ENCODE results near the gene DNPH1.

DNPH1 gene

GRCh38 chr6:43176423-43176786, 52.9 kb downstream of the DNPH1 start:
- TF ChIP-seq FOXM1 (IDR thresholded peaks at IDR 0.05; ENCODE audit: borderline replicate concordance, low read depth), result no peak
- TF ChIP-seq ZBTB7A (IDR thresholded peaks at IDR 0.05; ENCODE audit: low read depth), result no peak
- TF ChIP-seq CEBPB (IDR thresholded peaks at IDR 0.05), result no peak
- no peak for TF ChIP-seq TAF1 (IDR thresholded peaks at IDR 0.05; ENCODE audit: low read depth)
- TF ChIP-seq NFIC (IDR thresholded peaks at IDR 0.05), result no peak
- no peak for TF ChIP-seq MAX (IDR thresholded peaks at IDR 0.05)
- no peak for TF ChIP-seq CREB1 (IDR thresholded peaks at IDR 0.05; ENCODE audit: low read depth)
- no peak for TF ChIP-seq EGR1 (IDR thresholded peaks at IDR 0.05)
- TF ChIP-seq EP300 (IDR thresholded peaks at IDR 0.05; ENCODE audit: borderline replicate concordance), result no peak
- no peak for TF ChIP-seq YY1 (IDR thresholded peaks at IDR 0.05; ENCODE audit: low read depth)
- TF ChIP-seq TCF12 (IDR thresholded peaks at IDR 0.05; ENCODE audit: low read depth), result no peak
- TF ChIP-seq REST (IDR thresholded peaks at IDR 0.05; ENCODE audit: low read depth), result no peak
- TF ChIP-seq USF1 (IDR thresholded peaks at IDR 0.05), result no peak
- no peak for TF ChIP-seq TEAD4 (IDR thresholded peaks at IDR 0.05)
- no peak for TF ChIP-seq RAD21 (IDR thresholded peaks at IDR 0.05; ENCODE audit: low read depth)

GRCh38 chr6:43175676-43176422, 53.4 kb downstream of the DNPH1 start:
- no peak for TF ChIP-seq EGR1 (IDR thresholded peaks at IDR 0.05)
- no peak for TF ChIP-seq USF1 (IDR thresholded peaks at IDR 0.05)
- TF ChIP-seq YY1 (IDR thresholded peaks at IDR 0.05; ENCODE audit: low read depth), result no peak
- TF ChIP-seq TAF1 (IDR thresholded peaks at IDR 0.05; ENCODE audit: low read depth), result no peak
- no peak for TF ChIP-seq TEAD4 (IDR thresholded peaks at IDR 0.05)
- TF ChIP-seq CEBPB (IDR thresholded peaks at IDR 0.05), result no peak
- no peak for TF ChIP-seq ZBTB7A (IDR thresholded peaks at IDR 0.05; ENCODE audit: low read depth)
